Activated T-cell treated with anti-CD3 and anti-CD28 coated beads, Interleukin-2, amount 50 U/mL, for 48 hours (primary cell): Measurements from ENCODE around the gene RERE.
"Not testable (repeated sequence)": the region's sequence is repeated elsewhere in the genome, so short reads cannot be mapped to it uniquely, and the experiment has no call there.

ENCODE experiments used
- DNase-seq, 2 experiments: peaks; one replicate each; pipeline ENCODE4 v3.0.0-alpha.2; 2020

RERE gene

GRCh38 chr1:8598783-8599182 is 218.7 kb downstream of the RERE start:
- no peak for DNase-seq

- no peak for DNase-seq
Measured at GRCh38 chr1:8598060-8598724, 219.2 kb downstream of the RERE start.

- DNase-seq, result no peak
Measured at GRCh38 chr1:8597455-8597854, 220.0 kb downstream of the RERE start.

- DNase-seq, result no peak
Measured at GRCh38 chr1:8595941-8596340, 221.5 kb downstream of the RERE start.

- no peak for DNase-seq
Measured at GRCh38 chr1:8595332-8595731, 222.1 kb downstream of the RERE start.

- DNase-seq, result not testable (repeated sequence)
Measured at GRCh38 chr1:8593292-8593691, 224.1 kb downstream of the RERE start.

- no peak for DNase-seq
Measured at GRCh38 chr1:8591569-8591968, 225.9 kb downstream of the RERE start.

GRCh38 chr1:8590721-8591351 is 226.6 kb downstream of the RERE start:
- no peak for DNase-seq

GRCh38 chr1:8589571-8589970 is 227.9 kb downstream of the RERE start:
- no peak for DNase-seq

GRCh38 chr1:8587784-8588183 is 229.7 kb downstream of the RERE start:
- DNase-seq, result no peak

GRCh38 chr1:8586438-8586837 is 231.0 kb downstream of the RERE start:
- DNase-seq, result no peak

GRCh38 chr1:8584316-8584715 is 233.1 kb downstream of the RERE start:
- DNase-seq, result no peak

GRCh38 chr1:8583031-8583430 is 234.4 kb downstream of the RERE start:
- no peak for DNase-seq

- no peak for DNase-seq
Measured at GRCh38 chr1:8580566-8580965, 236.9 kb downstream of the RERE start.

GRCh38 chr1:8578936-8579335 is 238.5 kb downstream of the RERE start:
- no peak for DNase-seq

- DNase-seq, result no peak
Measured at GRCh38 chr1:8578132-8578877, 239.1 kb downstream of the RERE start.

- DNase-seq, result no peak
Measured at GRCh38 chr1:8574985-8575384, 242.5 kb downstream of the RERE start.

GRCh38 chr1:8572106-8572505 is 245.3 kb downstream of the RERE start:
- no peak for DNase-seq

- DNase-seq, result no peak
Measured at GRCh38 chr1:8571200-8571984, 246.0 kb downstream of the RERE start.

GRCh38 chr1:8570465-8570864 is 247.0 kb downstream of the RERE start:
- no peak for DNase-seq

- no peak for DNase-seq
Measured at GRCh38 chr1:8569242-8569641, 248.2 kb downstream of the RERE start.

- DNase-seq, result no peak
Measured at GRCh38 chr1:8568837-8569236, 248.6 kb downstream of the RERE start.

GRCh38 chr1:8567146-8567545 is 250.3 kb downstream of the RERE start:
- no peak for DNase-seq
